Natural killer cell treated with Interleukin-12 subunit alpha and Interleukin-12 subunit beta and Interleukin-15 and Interleukin-18, amount 100 ng/mL, for 72 hours (primary cell): ENCODE measurements around the gene RAPGEF5. TPM values are rescaled to one million over a fixed set of nuclear protein-coding genes. Genes with fewer than 3 reads are reported as not detected.
A peak's percentile ranks its signal among the peaks of the same experiment; 100 is the strongest.

Experiments
- ATAC-seq, 2 donors: fragments of 150-1000 bp; cut with Tn5 transposase in 1 of 2; sonication (Bioruptor Pico), chemical (Tn5 transposase) in 1 of 2; 2 replicates each; pipeline ENCODE4 v1.10.0; 2021
- DNase-seq: peaks from one replicate; pipeline ENCODE4 v3.0.0; 2022; ENCODE audit warnings: low spot score
- H3K27ac Mint-ChIP-seq, 2 donors: 1 replicate in 1 of 2; 2 replicates in 1 of 2; pipeline ENCODE4 v1.8.0; 2022; ENCODE audit warnings: mixed read lengths in 2 of 2, mild to moderate bottlenecking in 1 of 2, moderate library complexity in 1 of 2
- H3K27me3 Mint-ChIP-seq, 2 donors: 1 replicate in 1 of 2; 2 replicates in 1 of 2; pipeline ENCODE4 v1.8.0; 2022; ENCODE audit warnings: mixed read lengths in 2 of 2
- H3K36me3 Mint-ChIP-seq: one replicate; pipeline ENCODE4 v1.8.0; 2022; ENCODE audit warnings: mixed read lengths
- H3K4me1 Mint-ChIP-seq, 2 donors: 1 replicate in 1 of 2; 2 replicates in 1 of 2; pipeline ENCODE4 v1.8.0; 2022; ENCODE audit warnings: low read depth in 2 of 2, mixed read lengths in 2 of 2, mild to moderate bottlenecking in 1 of 2
- H3K4me3 Mint-ChIP-seq: one replicate; pipeline ENCODE4 v1.8.0; 2022; ENCODE audit warnings: mixed read lengths
- H3K9me3 Mint-ChIP-seq: 2 replicates; pipeline ENCODE4 v1.8.0; 2022; ENCODE audit warnings: mixed read lengths
- total RNA-seq, 2 donors: library from RNA; stranded (reverse); gene quantifications; one replicate each; pipeline ENCODE4 v1.2.3, GENCODE V29; 2022

The RAPGEF5 gene
- total RNA-seq, 2 donors from 2014 or later: 0.26 to 1.1 TPM

DNA sequence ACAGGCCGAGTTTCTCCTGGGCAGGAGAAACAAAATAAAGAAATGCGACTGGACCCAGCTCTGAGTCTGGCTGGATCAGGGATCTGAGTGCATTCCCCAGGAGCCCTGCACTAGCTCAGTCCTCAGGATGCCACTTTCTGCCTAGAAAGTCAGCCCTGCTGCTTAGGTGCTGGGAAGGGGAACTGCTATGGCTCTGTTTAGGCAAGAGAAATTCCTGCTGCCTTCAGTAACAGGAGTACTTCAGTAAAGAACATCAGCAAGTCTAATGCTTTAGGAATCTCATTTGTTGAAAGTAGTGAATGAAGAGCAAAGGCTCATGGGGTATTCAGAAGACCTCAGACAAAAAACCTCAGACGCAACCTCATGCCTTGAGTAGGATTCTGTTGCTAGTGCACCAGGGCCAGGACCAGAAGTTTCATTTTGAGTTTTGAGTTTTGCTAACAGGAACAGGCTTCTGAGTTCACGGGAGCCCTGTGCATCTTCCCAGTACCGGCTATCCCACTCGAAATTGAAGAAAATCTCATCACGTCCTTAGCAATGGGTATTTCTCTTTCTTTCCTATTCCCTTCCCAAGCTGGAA lies 240.4 kb downstream of the RAPGEF5 start:
- Mint-ChIP-seq H3K27ac (peak overlapping the region in 1 of 2 donors; percentile 77), H3K27me3 (peaks cover 0 to 6% of the 10 kb centered on the region in 2 donors), H3K9me3 (no peaks in the 10 kb centered on the region), H3K4me1 (peaks cover 0 to 8% of the 10 kb centered on the region in 2 donors), H3K36me3 (no peaks in the 10 kb centered on the region), H3K4me3 (peak overlapping the region; percentile 71)
- DNase-seq: no peak
- peak in 1 of 2 donors; percentile 66 for ATAC-seq

DNA sequence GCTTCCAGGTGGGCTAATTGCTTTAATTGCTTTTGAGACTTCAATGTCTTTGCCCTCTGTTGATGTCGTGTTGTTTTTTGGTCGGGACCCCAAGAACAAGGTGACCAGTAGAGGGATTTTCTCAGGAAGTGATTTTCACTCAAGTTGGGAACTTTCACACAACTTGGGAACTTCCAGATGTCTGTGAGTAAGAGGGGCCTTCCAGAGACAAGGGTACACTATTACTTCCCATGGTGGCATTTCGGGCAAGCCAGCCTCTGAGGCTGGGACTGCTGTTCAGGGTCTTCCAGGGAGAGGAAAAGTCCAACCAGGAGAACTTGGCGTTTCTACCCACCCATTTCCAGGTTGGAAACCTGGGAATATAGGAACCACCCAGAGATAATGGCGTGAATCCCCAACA lies 241.3 kb downstream of the RAPGEF5 start:
- H3K27ac Mint-ChIP-seq: no peak overlapping the region
- DNase-seq: no peak
- no peak overlapping the region for H3K4me3 Mint-ChIP-seq
- H3K4me1 Mint-ChIP-seq: peaks cover 0 to 9% of the 10 kb centered on the region in 2 donors
- peaks cover 0 to 6% of the 10 kb centered on the region in 2 donors for H3K27me3 Mint-ChIP-seq
- H3K9me3 Mint-ChIP-seq: no peaks in the 10 kb centered on the region
- no peak for ATAC-seq
- H3K36me3 Mint-ChIP-seq: no peaks in the 10 kb centered on the region

DNA sequence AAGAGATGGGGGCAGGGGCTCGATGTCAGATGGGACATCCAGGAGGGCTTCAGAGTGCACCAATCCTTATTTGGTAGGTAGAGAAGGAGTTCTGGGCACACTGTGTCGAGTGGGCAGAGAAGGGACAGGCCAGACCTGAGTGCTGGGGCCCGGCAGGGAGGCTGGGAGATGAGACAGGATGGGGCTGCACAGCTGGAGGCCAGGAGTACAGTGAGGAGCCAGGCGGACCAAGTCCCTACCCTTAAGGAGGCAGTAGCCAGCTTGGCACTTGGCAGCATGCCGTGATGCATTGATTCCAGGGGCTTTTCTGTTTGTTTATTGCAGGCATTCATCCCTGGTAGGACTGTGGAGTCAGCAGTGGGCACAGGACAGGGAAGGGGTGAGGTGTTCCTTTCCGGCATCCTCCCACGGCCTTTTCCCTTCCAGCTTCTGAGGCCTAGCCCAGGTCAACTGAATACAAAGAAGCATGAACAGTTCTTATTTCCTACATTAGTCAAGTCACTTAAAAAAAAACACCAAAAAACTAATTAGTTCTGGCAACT lies 242.4 kb downstream of the RAPGEF5 start:
- Mint-ChIP-seq H3K27me3 (peaks cover 5 to 6% of the 10 kb centered on the region in 2 donors), H3K4me1 (peaks cover 4 to 16% of the 10 kb centered on the region in 2 donors), H3K9me3 (no peaks in the 10 kb centered on the region), H3K4me3 (no peak overlapping the region), H3K27ac (no peak overlapping the region), H3K36me3 (no peaks in the 10 kb centered on the region)
- ATAC-seq (no peak), DNase-seq (peak; percentile 16)

DNA sequence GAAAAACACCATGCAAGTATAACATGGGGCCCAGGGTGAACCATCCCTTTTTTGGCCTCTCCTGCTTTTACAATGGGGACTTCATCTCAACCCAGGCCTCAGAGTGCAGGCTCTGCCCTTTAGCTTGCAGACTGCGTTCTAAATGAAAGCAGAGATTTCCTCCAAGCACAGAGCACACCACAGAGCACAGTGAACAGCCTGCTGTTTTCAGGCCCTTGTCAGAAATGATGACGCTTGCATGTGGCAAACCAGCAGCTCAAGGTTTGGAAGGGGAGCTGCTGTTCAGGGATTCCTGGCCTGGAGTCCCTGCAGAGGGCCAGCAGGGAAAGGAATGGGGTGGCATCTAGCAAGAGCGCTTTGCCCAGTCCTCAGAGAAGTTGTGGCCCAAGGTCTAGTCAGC lies 243.9 kb downstream of the RAPGEF5 start:
- Mint-ChIP-seq H3K36me3 (no peaks in the 10 kb centered on the region), H3K27me3 (peaks cover 4 to 7% of the 10 kb centered on the region in 2 donors), H3K4me1 (peaks cover 4 to 16% of the 10 kb centered on the region in 2 donors), H3K27ac (no peak overlapping the region), H3K9me3 (no peaks in the 10 kb centered on the region), H3K4me3 (no peak overlapping the region)
- DNase-seq (no peak), ATAC-seq (no peak)

DNA sequence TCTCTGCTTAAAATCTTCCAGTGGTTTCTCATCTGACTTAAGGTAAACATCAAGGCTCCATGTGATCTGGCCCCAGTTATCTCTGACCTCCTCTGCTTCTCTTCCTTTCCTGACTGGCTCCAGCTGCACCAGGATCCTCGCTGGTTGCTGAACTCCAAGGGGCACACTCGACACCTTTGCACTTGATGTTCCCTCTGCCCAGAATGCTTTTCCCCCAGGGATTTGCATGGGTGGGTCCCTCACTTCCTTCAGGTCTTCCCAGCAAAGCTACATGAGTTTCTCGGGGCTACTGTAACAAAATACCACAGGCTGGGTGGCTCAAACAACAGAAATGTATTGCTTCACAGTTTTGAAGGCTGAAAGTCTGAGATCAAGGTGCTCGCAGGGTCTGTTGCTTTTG lies 245.3 kb downstream of the RAPGEF5 start:
- peaks cover 4 to 8% of the 10 kb centered on the region in 2 donors for H3K4me1 Mint-ChIP-seq
- peaks cover 0 to 7% of the 10 kb centered on the region in 2 donors for H3K27me3 Mint-ChIP-seq
- ATAC-seq (no peak), DNase-seq (peak; percentile 49)
- no peaks in the 10 kb centered on the region for H3K9me3 Mint-ChIP-seq
- H3K4me3 Mint-ChIP-seq: no peak overlapping the region
- no peaks in the 10 kb centered on the region for H3K36me3 Mint-ChIP-seq
- H3K27ac Mint-ChIP-seq: no peak overlapping the region

DNA sequence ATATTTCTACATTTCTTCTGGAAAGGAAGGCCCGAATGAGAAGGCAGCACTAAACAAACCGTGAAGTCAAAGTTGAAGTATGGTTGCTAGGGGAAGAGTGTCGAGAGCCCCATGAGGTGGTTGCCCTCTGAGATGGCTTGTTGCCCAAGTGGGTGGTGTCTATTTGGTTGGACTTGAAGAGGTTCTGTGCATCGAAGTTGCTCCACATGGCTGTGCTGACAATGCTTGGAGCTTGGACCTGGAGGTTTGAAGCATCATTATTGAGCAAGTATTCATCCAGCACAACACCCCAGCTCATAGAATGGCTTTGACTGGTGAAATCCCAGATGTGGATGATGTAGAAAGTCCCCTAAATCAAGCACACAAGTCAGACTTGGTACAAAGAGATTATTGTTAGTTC lies 246.1 kb downstream of the RAPGEF5 start:
- H3K36me3 Mint-ChIP-seq: no peaks in the 10 kb centered on the region
- H3K9me3 Mint-ChIP-seq: no peaks in the 10 kb centered on the region
- H3K4me1 Mint-ChIP-seq: peaks cover 4 to 8% of the 10 kb centered on the region in 2 donors
- no peak overlapping the region for H3K4me3 Mint-ChIP-seq
- peak overlapping the region in 1 of 2 donors; percentile 12 for H3K27ac Mint-ChIP-seq
- ATAC-seq (no peak), DNase-seq (peak; percentile 15)
- peaks cover 0 to 7% of the 10 kb centered on the region in 2 donors for H3K27me3 Mint-ChIP-seq

- ATAC-seq: peak; percentile 52 to 72
- Mint-ChIP-seq H3K27ac (peak overlapping the region in 1 of 2 donors; percentile 12), H3K4me1 (peaks cover 4 to 8% of the 10 kb centered on the region in 2 donors), H3K27me3 (peaks cover 0 to 7% of the 10 kb centered on the region in 2 donors), H3K4me3 (no peak overlapping the region), H3K36me3 (no peaks in the 10 kb centered on the region), H3K9me3 (no peaks in the 10 kb centered on the region)
- peak; percentile 44 for DNase-seq
These were observed 246.6 kb downstream of the RAPGEF5 start for GRCh38 chr7:22110227-22110839.

DNA sequence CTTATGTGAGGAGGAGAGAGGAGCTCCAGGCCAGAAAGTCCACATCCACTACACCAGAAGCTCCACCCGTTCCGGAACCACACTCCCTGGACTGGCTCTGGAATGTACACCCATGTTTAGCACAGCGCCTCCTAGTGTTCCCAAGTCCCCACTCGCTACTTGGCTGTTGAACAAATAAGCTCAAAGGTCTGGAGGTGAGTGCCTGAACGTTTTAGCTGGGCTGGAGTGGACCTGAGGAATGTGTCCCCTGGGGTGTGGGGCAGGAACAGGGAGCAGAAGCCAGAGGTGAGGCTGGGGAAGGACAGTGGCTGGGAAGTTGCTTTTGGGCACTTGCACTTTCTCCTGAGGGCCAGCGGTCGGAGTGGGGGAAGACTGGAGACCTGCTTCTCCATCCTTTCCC lies 247.2 kb downstream of the RAPGEF5 start:
- H3K9me3 Mint-ChIP-seq: no peaks in the 10 kb centered on the region
- peaks cover 0 to 9% of the 10 kb centered on the region in 2 donors for H3K27me3 Mint-ChIP-seq
- ATAC-seq: no peak
- no peak overlapping the region for H3K27ac Mint-ChIP-seq
- H3K36me3 Mint-ChIP-seq: no peaks in the 10 kb centered on the region
- DNase-seq: no peak
- peaks cover 4 to 8% of the 10 kb centered on the region in 2 donors for H3K4me1 Mint-ChIP-seq
- no peak overlapping the region for H3K4me3 Mint-ChIP-seq

- H3K4me3 Mint-ChIP-seq: no peak overlapping the region
- H3K4me1 Mint-ChIP-seq: peaks cover 7 to 12% of the 10 kb centered on the region in 2 donors
- ATAC-seq: no peak
- peaks cover 5 to 13% of the 10 kb centered on the region in 2 donors for H3K27me3 Mint-ChIP-seq
- no peaks in the 10 kb centered on the region for H3K9me3 Mint-ChIP-seq
- no peak overlapping the region for H3K27ac Mint-ChIP-seq
- no peaks in the 10 kb centered on the region for H3K36me3 Mint-ChIP-seq
- DNase-seq: no peak
These were observed 248.7 kb downstream of the RAPGEF5 start for GRCh38 chr7:22108151-22108845.

DNA sequence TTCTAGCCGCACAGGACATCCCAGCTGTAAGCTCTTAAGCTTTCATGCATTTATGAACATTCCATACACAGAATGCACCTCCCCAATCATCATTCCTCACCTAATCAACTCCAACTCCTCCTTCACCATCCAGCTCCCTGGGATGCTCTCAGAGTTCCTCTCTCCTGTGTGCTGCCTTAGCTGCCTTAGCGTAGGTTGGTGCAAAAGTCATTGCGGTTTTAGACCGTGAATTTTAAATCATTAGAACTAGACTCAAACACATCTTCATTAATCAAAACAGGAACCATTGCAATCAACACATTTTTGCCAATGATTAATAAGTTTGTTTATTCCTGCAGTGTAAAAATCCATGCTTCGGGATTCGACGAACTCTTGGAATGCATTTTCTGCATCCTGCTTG lies 251.4 kb downstream of the RAPGEF5 start:
- no peak for ATAC-seq
- Mint-ChIP-seq H3K9me3 (no peaks in the 10 kb centered on the region), H3K27ac (no peak overlapping the region), H3K4me3 (no peak overlapping the region), H3K36me3 (no peaks in the 10 kb centered on the region), H3K4me1 (peaks cover 7 to 13% of the 10 kb centered on the region in 2 donors), H3K27me3 (peaks cover 16 to 22% of the 10 kb centered on the region in 2 donors)
- DNase-seq: no peak

- DNase-seq (no peak), ATAC-seq (no peak)
- H3K36me3 Mint-ChIP-seq: no peaks in the 10 kb centered on the region
- H3K4me3 Mint-ChIP-seq: no peak overlapping the region
- peaks cover 7 to 19% of the 10 kb centered on the region in 2 donors for H3K27me3 Mint-ChIP-seq
- H3K27ac Mint-ChIP-seq: no peak overlapping the region
- no peaks in the 10 kb centered on the region for H3K4me1 Mint-ChIP-seq
- no peaks in the 10 kb centered on the region for H3K9me3 Mint-ChIP-seq
These were observed 262.3 kb downstream of the RAPGEF5 start for GRCh38 chr7:22094413-22095342.

- Mint-ChIP-seq H3K4me1 (peaks cover 0 to under 1% of the 10 kb centered on the region in 2 donors), H3K36me3 (no peaks in the 10 kb centered on the region), H3K27me3 (peaks cover 7 to 19% of the 10 kb centered on the region in 2 donors), H3K9me3 (no peaks in the 10 kb centered on the region), H3K27ac (no peak overlapping the region), H3K4me3 (no peak overlapping the region)
- ATAC-seq (peak in 1 of 2 donors; percentile 10), DNase-seq (no peak)
These were observed 263.0 kb downstream of the RAPGEF5 start for GRCh38 chr7:22093936-22094335.

DNA sequence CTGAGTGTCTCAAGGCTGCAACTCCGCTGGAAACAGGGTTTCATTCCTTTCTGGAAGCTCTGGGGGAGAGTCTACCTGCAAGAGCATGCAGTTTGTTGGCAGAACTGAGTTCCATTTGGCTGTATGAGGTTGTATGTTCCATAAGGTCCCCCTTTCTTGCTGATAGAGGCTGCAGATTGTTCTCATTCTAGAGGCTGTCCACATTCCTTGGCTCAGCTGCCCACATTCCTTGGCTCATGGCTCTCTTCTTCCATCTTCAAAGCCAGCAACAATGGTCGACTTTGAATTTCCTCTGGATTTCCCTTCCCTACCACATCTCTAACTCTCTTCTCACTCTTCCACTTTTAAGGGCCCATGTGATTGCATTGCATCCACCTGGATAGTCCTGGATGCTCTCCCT lies 264.0 kb downstream of the RAPGEF5 start:
- ATAC-seq: no peak
- Mint-ChIP-seq H3K27ac (no peak overlapping the region), H3K9me3 (no peaks in the 10 kb centered on the region), H3K4me1 (peaks cover 0 to 5% of the 10 kb centered on the region in 2 donors), H3K4me3 (no peak overlapping the region), H3K27me3 (peaks cover 7 to 19% of the 10 kb centered on the region in 2 donors), H3K36me3 (no peaks in the 10 kb centered on the region)
- no peak for DNase-seq
